ENCODE results near the gene ECT2.

DNA sequence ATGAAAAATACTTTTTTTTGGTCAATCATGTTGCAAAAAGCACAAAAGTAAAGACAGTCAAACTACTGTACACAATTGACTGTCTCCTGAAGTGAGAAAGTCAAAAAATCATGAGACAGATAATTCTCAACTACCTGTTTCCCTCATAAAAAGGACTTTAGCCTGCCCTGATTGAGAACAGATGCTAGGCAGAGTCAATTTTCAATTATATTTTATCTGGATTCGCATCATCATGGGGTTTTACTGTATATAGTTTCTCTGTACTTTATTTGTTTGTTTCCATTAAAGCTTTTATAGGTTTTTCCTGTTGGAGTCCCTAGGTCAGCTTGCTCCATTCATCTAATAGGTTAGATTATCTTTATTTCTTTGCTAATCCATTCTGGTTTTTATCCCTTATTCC is 53.8 kb downstream of the ECT2 start:
- TF ChIP-seq, protein P1, sequence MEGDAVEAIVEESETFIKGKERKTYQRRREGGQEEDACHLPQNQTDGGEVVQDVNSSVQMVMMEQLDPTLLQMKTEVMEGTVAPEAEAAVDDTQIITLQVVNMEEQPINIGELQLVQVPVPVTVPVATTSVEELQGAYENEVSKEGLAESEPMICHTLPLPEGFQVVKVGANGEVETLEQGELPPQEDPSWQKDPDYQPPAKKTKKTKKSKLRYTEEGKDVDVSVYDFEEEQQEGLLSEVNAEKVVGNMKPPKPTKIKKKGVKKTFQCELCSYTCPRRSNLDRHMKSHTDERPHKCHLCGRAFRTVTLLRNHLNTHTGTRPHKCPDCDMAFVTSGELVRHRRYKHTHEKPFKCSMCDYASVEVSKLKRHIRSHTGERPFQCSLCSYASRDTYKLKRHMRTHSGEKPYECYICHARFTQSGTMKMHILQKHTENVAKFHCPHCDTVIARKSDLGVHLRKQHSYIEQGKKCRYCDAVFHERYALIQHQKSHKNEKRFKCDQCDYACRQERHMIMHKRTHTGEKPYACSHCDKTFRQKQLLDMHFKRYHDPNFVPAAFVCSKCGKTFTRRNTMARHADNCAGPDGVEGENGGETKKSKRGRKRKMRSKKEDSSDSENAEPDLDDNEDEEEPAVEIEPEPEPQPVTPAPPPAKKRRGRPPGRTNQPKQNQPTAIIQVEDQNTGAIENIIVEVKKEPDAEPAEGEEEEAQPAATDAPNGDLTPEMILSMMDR (conservative IDR thresholded peaks at IDR 0.05; ENCODE audit: low read depth, low read length), result no peak
- TF ChIP-seq EZH2 (IDR thresholded peaks at IDR 0.05; ENCODE audit: low read length, unreplicated experiment), result no peak
- TF ChIP-seq EZH2phosphoT487 (IDR thresholded peaks at IDR 0.05; ENCODE audit: borderline replicate concordance, low read length), result no peak

Data from PC-3 (cell line).